H1 (cell line): ENCODE results near the gene PRKCI. TPM values are rescaled to one million over a fixed set of nuclear protein-coding genes. Genes with fewer than 3 reads are reported as not detected.

Source experiments
- CTCF ChIA-PET: fragments of 300-600 bp; sonication (Branson Sonifier 250); formaldehyde crosslinking; loops from one replicate; lab custom pipeline; 2021; ENCODE audit not compliant: partially characterized antibody; lab: Charles Lee
- POLR2A ChIA-PET: fragments of 300-600 bp; sonication (Branson Sonifier 250); formaldehyde crosslinking; loops from one replicate; lab custom pipeline; 2021; ENCODE audit warnings: inconsistent platforms; ENCODE audit not compliant: partially characterized antibody; lab: Charles Lee
- DNase-seq, 2 experiments: peaks; one replicate each; pipeline versions ENCODE4 v3.0.0 to v3.0.0-alpha.2; 2010 to 2022; ENCODE audit warnings: low spot score in 2 of 2, low read depth in 1 of 2, mixed read lengths in 1 of 2
- FAIRE-seq: peaks from 2 replicates; lab custom pipeline; 2011; peaks lifted over from hg19 to GRCh38; lab: Jason Lieb, UNC
- H2AFZ ChIP-seq: 2 replicates; pipeline ENCODE4 v1.8.1; 2012; ENCODE audit warnings: low read length, inconsistent platforms
- H2AK5ac ChIP-seq: 2 replicates; pipeline ENCODE4 v1.6.1; 2013; ENCODE audit warnings: low read depth, low read length
- H2BK120ac ChIP-seq: replicated peaks from 2 replicates; pipeline ENCODE3; 2013; ENCODE audit warnings: low read depth, low read length, inconsistent platforms
- H2BK12ac ChIP-seq: 2 replicates; pipeline ENCODE4 v1.6.1; 2013; ENCODE audit warnings: low read depth, low read length
- H2BK15ac ChIP-seq: 2 replicates; pipeline ENCODE4 v1.6.1; 2013; ENCODE audit warnings: low read length
- H2BK20ac ChIP-seq: 2 replicates; pipeline ENCODE4 v1.6.1; 2013; ENCODE audit warnings: low read length
- H2BK5ac ChIP-seq: 2 replicates; pipeline ENCODE4 v1.6.1; 2013; ENCODE audit warnings: low read depth, low read length
- H3K14ac ChIP-seq: 2 replicates; pipeline ENCODE4 v1.6.1; 2013; ENCODE audit warnings: inconsistent platforms; ENCODE audit not compliant: insufficient read length
- H3K18ac ChIP-seq: 2 replicates; pipeline ENCODE4 v1.6.1; 2013; ENCODE audit warnings: low read length; ENCODE audit errors: extremely low read depth
- H3K23ac ChIP-seq: 2 replicates; pipeline ENCODE4 v1.6.1; 2013; ENCODE audit warnings: inconsistent platforms; ENCODE audit not compliant: insufficient read length
- H3K23me2 ChIP-seq: 2 replicates; pipeline ENCODE4 v1.6.1; 2013; ENCODE audit warnings: low read depth, low read length
- H3K27ac ChIP-seq: 2 replicates; pipeline ENCODE4 v1.6.1; 2011; ENCODE audit warnings: low read depth, low read length, inconsistent platforms
- H3K27me3 ChIP-seq, 4 experiments: replicated peaks in 1 of 4; 1 replicate in 1 of 4; 2 replicates in 3 of 4; pipeline versions ENCODE4 v1.6.1 to v1.8.1; 2011 to 2013; ENCODE audit warnings: low read length in 3 of 4, mild to moderate bottlenecking in 3 of 4, inconsistent platforms in 2 of 4, mixed read lengths in 2 of 4, moderate library complexity in 1 of 4; ENCODE audit not compliant: control insufficient read depth in 3 of 4, insufficient read depth in 3 of 4; ENCODE audit errors: extremely low read depth in 1 of 4
- H3K36me3 ChIP-seq, 4 experiments: 2 replicates each; pipeline versions ENCODE4 v1.6.1 to v1.8.1; 2011 to 2013; ENCODE audit warnings: mild to moderate bottlenecking in 4 of 4, low read length in 3 of 4, moderate library complexity in 2 of 4, control low read depth in 1 of 4, inconsistent platforms in 1 of 4; ENCODE audit not compliant: insufficient read depth in 4 of 4, control insufficient read depth in 2 of 4
- H3K4ac ChIP-seq: replicated peaks from 2 replicates; pipeline ENCODE3; 2013; ENCODE audit warnings: low read length, low read depth, mixed read lengths, inconsistent platforms; ENCODE audit not compliant: insufficient read length
- H3K4me1 ChIP-seq, 4 experiments: replicated peaks in 1 of 4; 1 replicate in 1 of 4; 2 replicates in 3 of 4; pipeline versions ENCODE4 v1.6.1 to v1.8.1; 2011 to 2013; ENCODE audit warnings: low read length in 3 of 4, inconsistent platforms in 2 of 4, mixed read lengths in 1 of 4; ENCODE audit not compliant: insufficient read depth in 4 of 4, control insufficient read depth in 3 of 4
- H3K4me2 ChIP-seq, 2 experiments: 2 replicates each; pipeline versions ENCODE4 v1.6.1 to v1.8.1; 2011 to 2013; ENCODE audit warnings: low read depth in 2 of 2, low read length in 2 of 2, control low read depth in 1 of 2, inconsistent platforms in 1 of 2, mild to moderate bottlenecking in 1 of 2; ENCODE audit not compliant: insufficient read depth in 1 of 2
- H3K4me3 ChIP-seq, 4 experiments: fragments of 200-600, 300-600 bp in 1 of 4; sonication (generic), shearing (Covaris generic), sonication (Bioruptor Twin) in 1 of 4; 2 replicates each; pipeline versions ENCODE4 v1.5.1 to v1.8.1; 2011 to 2016; ENCODE audit warnings: low read length in 4 of 4, low read depth in 3 of 4, control low read depth in 2 of 4, inconsistent platforms in 2 of 4, mild to moderate bottlenecking in 2 of 4, mixed read lengths in 1 of 4, moderate library complexity in 1 of 4; ENCODE audit not compliant: insufficient read depth in 2 of 4; ENCODE audit errors: extremely low read depth in 1 of 4
- H3K56ac ChIP-seq: replicated peaks from 2 replicates; pipeline ENCODE3; 2013; ENCODE audit warnings: low read depth, mild to moderate bottlenecking, mixed read lengths, low read length, inconsistent platforms; ENCODE audit not compliant: insufficient read length
- H3K79me1 ChIP-seq: 2 replicates; pipeline ENCODE4 v1.6.1; 2013; ENCODE audit warnings: low read depth, low read length, control low read depth
- H3K79me2 ChIP-seq, 2 experiments: 2 replicates each; pipeline versions ENCODE4 v1.6.1 to v1.8.1; 2012 to 2013; ENCODE audit warnings: low read length in 2 of 2, mild to moderate bottlenecking in 2 of 2, inconsistent platforms in 1 of 2; ENCODE audit not compliant: insufficient read depth in 2 of 2, control insufficient read depth in 1 of 2
- H3K9ac ChIP-seq, 4 experiments: replicated peaks in 1 of 4; 1 replicate in 1 of 4; 2 replicates in 3 of 4; pipeline versions ENCODE4 v1.6.1 to v1.8.1; 2011 to 2013; ENCODE audit warnings: low read depth in 3 of 4, low read length in 3 of 4, control low read depth in 2 of 4, mild to moderate bottlenecking in 2 of 4, moderate library complexity in 2 of 4, inconsistent platforms in 1 of 4; ENCODE audit errors: extremely low read depth in 1 of 4
- H3K9me3 ChIP-seq, 2 experiments: 2 replicates each; pipeline versions ENCODE4 v1.6.1 to v1.8.1; 2012 to 2013; ENCODE audit warnings: mild to moderate bottlenecking in 2 of 2, moderate library complexity in 2 of 2, control low read depth in 1 of 2, inconsistent platforms in 1 of 2, low read depth in 1 of 2, low read length in 1 of 2, mixed read lengths in 1 of 2; ENCODE audit not compliant: insufficient read depth in 2 of 2
- H4K20me1 ChIP-seq, 2 experiments: replicated peaks in 1 of 2; 2 replicates each; pipeline versions ENCODE3 to v1.8.1; 2011 to 2013; ENCODE audit warnings: inconsistent platforms in 2 of 2, low read length in 2 of 2, mild to moderate bottlenecking in 1 of 2; ENCODE audit not compliant: insufficient read depth in 2 of 2, control insufficient read depth in 1 of 2
- H4K5ac ChIP-seq: 2 replicates; pipeline ENCODE4 v1.6.1; 2013; ENCODE audit warnings: low read length, low read depth, mixed read lengths, inconsistent platforms; ENCODE audit not compliant: insufficient read length
- H4K8ac ChIP-seq: 2 replicates; pipeline ENCODE4 v1.8.0; 2013; ENCODE audit warnings: mild to moderate bottlenecking, moderate library complexity, low read length, inconsistent platforms; ENCODE audit not compliant: insufficient read depth; ENCODE audit errors: extremely low read depth
- H4K91ac ChIP-seq: replicated peaks from 2 replicates; pipeline ENCODE3; 2013; ENCODE audit warnings: low read length, mixed read lengths, inconsistent platforms; ENCODE audit not compliant: insufficient read length
- CBX5 ChIP-seq: fragments of 300-800, 300-1000 bp; sonication (generic); IDR thresholded peaks from 2 replicates; pipeline ENCODE4 v1.7.1; 2016; ENCODE audit warnings: antibody characterized with exemption, low read length, low read depth
- CREB1 ChIP-seq: IDR thresholded peaks from 2 replicates; pipeline ENCODE4 v1.6.1; 2012; ENCODE audit warnings: inconsistent platforms
- CTBP2 ChIP-seq: IDR thresholded peaks from 2 replicates; pipeline ENCODE4 v1.7.0; 2011; ENCODE audit warnings: borderline replicate concordance, mild to moderate bottlenecking, moderate library complexity, mixed read lengths, low read length; ENCODE audit not compliant: insufficient read depth, insufficient read length
- JUN ChIP-seq: IDR thresholded peaks from 2 replicates; pipeline ENCODE4 v1.6.1; 2011; ENCODE audit warnings: low read depth, mild to moderate bottlenecking, improper control_type of control experiment, low read length
- MAFK ChIP-seq: IDR thresholded peaks from 2 replicates; pipeline ENCODE4 v1.6.1; 2012; ENCODE audit warnings: low read depth, mild to moderate bottlenecking, improper control_type of control experiment, low read length
- POU5F1 ChIP-seq: IDR thresholded peaks from 2 replicates; pipeline ENCODE4 v1.6.1; 2011; ENCODE audit warnings: low read depth, mild to moderate bottlenecking, low read length, moderate library complexity
- RAD21 ChIP-seq, 2 experiments: IDR thresholded peaks in 1 of 2; conservative IDR thresholded peaks in 1 of 2; 2 replicates each; pipeline ENCODE4 v1.6.1; 2011; ENCODE audit warnings: low read depth in 2 of 2, low read length in 2 of 2, improper control_type of control experiment in 1 of 2, inconsistent platforms in 1 of 2, mild to moderate bottlenecking in 1 of 2, moderate library complexity in 1 of 2
- RBBP5 ChIP-seq: IDR thresholded peaks from 2 replicates; pipeline ENCODE4 v1.7.1; 2012; ENCODE audit warnings: low read depth, mild to moderate bottlenecking, inconsistent platforms, low read length, moderate library complexity, borderline replicate concordance
- RFX5 ChIP-seq: IDR thresholded peaks from 2 replicates; pipeline ENCODE4 v1.6.1; 2011; ENCODE audit warnings: low read depth, low read length, improper control_type of control experiment, borderline replicate concordance
- RXRA ChIP-seq: IDR thresholded peaks from 2 replicates; pipeline ENCODE4 v1.6.1; 2011; ENCODE audit warnings: low read depth, mild to moderate bottlenecking, low read length, moderate library complexity; ENCODE audit not compliant: insufficient read depth
- SRF ChIP-seq: IDR thresholded peaks from 2 replicates; pipeline ENCODE4 v1.6.1; 2011; ENCODE audit warnings: mild to moderate bottlenecking, low read depth, low read length, moderate library complexity
- SUZ12 ChIP-seq: fragments of 200-600 bp; sonication (generic); IDR thresholded peaks from 2 replicates; pipeline ENCODE4 v1.6.1; 2012; ENCODE audit warnings: mild to moderate bottlenecking, inconsistent platforms, low read length, moderate library complexity, mixed read lengths
- ZNF274 ChIP-seq: IDR thresholded peaks from 2 replicates; pipeline ENCODE4 v1.7.0; 2012; ENCODE audit warnings: low read length, borderline replicate concordance; ENCODE audit errors: extremely low read depth
- WGBS, 2 experiments: shearing (Covaris generic) in 1 of 2; methylation state at CpG; one replicate each; pipeline versions ENCODE4 v1.1.6 to v1.1.7; 2013 to 2015; ENCODE audit warnings: low lambda C conversion rate in 2 of 2, mixed read lengths in 2 of 2, inconsistent platforms in 1 of 2, low coverage in 1 of 2, missing lambda C conversion rate in 1 of 2; ENCODE audit not compliant: insufficient replicate concordance in 2 of 2, insufficient coverage in 1 of 2, insufficient read length in 1 of 2; ENCODE audit errors: extremely low coverage in 1 of 2, missing lambda C conversion rate in 1 of 2; 5-methylcytosine and 5-hydroxymethylcytosine counted together
- polyA plus RNA-seq, 7 experiments: library from polyadenylated mRNA; depleted of rRNA in 3 of 7; stranded (reverse) in 5 of 7; unstranded in 2 of 7; fragments of >200 nt in 5 of 7; fragments of 200-250 nt in 2 of 7; gene quantifications; 1 replicate in 5 of 7; 2 replicates in 1 of 7; 4 replicates in 1 of 7; pipeline versions ENCODE4 v1.2.1 to v1.2.3, GENCODE V29; 2011 to 2013; ENCODE audit warnings: missing spikeins in 2 of 7, mixed read lengths in 2 of 7
- total RNA-seq: library from RNA; stranded (reverse); fragmentation: NEBNext Ultra II Directional; extraction: Animal tissue kit (Norgen Biotek cat#: 25700); gene quantifications from 2 replicates; pipeline ENCODE4 v1.2.1, GENCODE V29; 2021

The PRKCI gene
- total and polyA plus RNA-seq, 2 of the 8 experiments (the other 6 are each of a cell fraction or from before 2014, with no cell fraction given), result 24.3 to 100.0 TPM

DNA sequence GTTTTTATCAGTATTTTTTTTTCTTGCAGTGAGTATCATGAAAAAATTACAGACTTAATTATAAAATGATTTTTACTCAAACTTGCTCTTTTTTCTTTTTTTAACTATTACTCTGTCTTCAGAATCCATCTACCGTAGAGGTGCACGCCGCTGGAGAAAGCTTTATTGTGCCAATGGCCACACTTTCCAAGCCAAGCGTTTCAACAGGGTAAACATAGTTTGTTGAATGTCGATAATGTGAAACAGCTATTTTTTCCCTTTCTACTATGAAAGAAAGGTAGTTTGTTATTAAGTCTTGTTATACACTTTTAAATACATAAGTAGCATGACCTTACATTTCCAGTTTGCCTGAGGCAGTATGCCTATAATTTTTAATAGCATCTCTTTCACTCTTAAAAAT lies 45.6 kb downstream of the PRKCI start:
- Histone ChIP-seq H2BK20ac (no peak overlapping the region), H3K4me1 (no peaks in the 10 kb centered on the region), H3K79me2 (no peaks in the 10 kb centered on the region), H3K27ac (no peak overlapping the region), H3K4me2 (no peak overlapping the region), H4K20me1 (no peaks in the 10 kb centered on the region), H2BK5ac (no peak overlapping the region), H3K36me3 (peaks cover 0 to 50% (median 13%) of the 10 kb centered on the region in 4 experiments; a peak in 7 of 8 replicates), H2BK12ac (no peak overlapping the region), H3K56ac (no peak overlapping the region), H2BK120ac (no peak overlapping the region), H3K23ac (no peak overlapping the region), H3K27me3 (no peaks in the 10 kb centered on the region), H2BK15ac (no peak overlapping the region), H3K23me2 (no peaks in the 10 kb centered on the region), H3K79me1 (no peaks in the 10 kb centered on the region), H3K9me3 (no peaks in the 10 kb centered on the region), H3K4me3 (no peak overlapping the region), H4K91ac (no peak overlapping the region), H2AFZ (no peak overlapping the region), H3K18ac (no peak overlapping the region), H4K5ac (no peak overlapping the region), H3K14ac (no peak overlapping the region), H2AK5ac (no peak overlapping the region), H3K9ac (no peak overlapping the region), H4K8ac (no peak overlapping the region), H3K4ac (no peak overlapping the region)
- DNase-seq, result no peak
- FAIRE-seq, result no peak
- TF ChIP-seq RBBP5 (no peak), MAFK (no peak), RXRA (no peak), CREB1 (no peak), SUZ12 (no peak), SRF (no peak), RFX5 (no peak), CTBP2 (no peak), RAD21 (IDR thresholded peaks at IDR 0.05 in 1 of 2, conservative IDR thresholded peaks at IDR 0.05 in 1 of 2; ENCODE audit: low read depth in 2 of 2, low read length in 2 of 2) (no peak), ZNF274 (no peak), POU5F1 (no peak), JUN (no peak), CBX5 (no peak)
- POLR2A ChIA-PET, result interaction anchor here (0.5 kb wide), 1 partner anchor 112 kb away, joined by 5 read pairs; no protein-coding TSS in a partner anchor
- 93% methylated on average over 5 of the region's 5 CpGs; no CpG with 5 or more reads in 1 of the 2 experiments for whole genome bisulfite sequencing, 2 experiments
- CTCF ChIA-PET, result no interaction called here
